Body of pancreas (tissue), 4 donors: ENCODE data around the gene ZBED1.

Experiments
- POLR2A ChIP-seq, 3 donors: fragments of 450-650 bp; IDR thresholded peaks; one replicate each; pipeline ENCODE4 v1.6.1; 2016; ENCODE audit warnings: antibody characterized with exemption in 3 of 3, mild to moderate bottlenecking in 2 of 3
- TF ChIP-seq, protein P1 (sequence below), 7 experiments: fragments of 450-650 bp in 4 of 7; fragments of 200-600 bp in 3 of 7; sonication (generic) in 3 of 7; IDR thresholded peaks; one replicate each; pipeline ENCODE4 v1.5.1; 2016 to 2019; ENCODE audit warnings: antibody characterized with exemption in 7 of 7

DNA sequence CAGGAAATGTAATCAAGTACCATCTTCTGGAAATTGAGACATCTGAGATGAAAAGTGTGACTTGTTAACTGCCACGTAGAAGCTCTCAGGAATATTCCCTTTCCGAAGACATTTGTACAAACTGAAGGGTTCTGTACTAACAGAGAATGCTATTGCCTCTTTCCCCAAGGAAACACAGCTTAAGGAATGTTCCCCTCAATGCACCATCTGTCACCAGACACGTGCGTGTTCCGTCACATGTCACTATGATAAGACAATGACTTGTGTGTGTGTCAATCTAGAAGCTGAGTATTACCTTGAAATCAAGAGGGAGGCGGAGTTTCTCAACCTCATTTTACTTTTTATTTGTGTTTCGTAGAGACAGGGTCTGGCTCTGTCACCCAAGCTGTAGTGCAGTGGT lies 58.1 kb downstream of the ZBED1 start:
- TF ChIP-seq, protein P1, sequence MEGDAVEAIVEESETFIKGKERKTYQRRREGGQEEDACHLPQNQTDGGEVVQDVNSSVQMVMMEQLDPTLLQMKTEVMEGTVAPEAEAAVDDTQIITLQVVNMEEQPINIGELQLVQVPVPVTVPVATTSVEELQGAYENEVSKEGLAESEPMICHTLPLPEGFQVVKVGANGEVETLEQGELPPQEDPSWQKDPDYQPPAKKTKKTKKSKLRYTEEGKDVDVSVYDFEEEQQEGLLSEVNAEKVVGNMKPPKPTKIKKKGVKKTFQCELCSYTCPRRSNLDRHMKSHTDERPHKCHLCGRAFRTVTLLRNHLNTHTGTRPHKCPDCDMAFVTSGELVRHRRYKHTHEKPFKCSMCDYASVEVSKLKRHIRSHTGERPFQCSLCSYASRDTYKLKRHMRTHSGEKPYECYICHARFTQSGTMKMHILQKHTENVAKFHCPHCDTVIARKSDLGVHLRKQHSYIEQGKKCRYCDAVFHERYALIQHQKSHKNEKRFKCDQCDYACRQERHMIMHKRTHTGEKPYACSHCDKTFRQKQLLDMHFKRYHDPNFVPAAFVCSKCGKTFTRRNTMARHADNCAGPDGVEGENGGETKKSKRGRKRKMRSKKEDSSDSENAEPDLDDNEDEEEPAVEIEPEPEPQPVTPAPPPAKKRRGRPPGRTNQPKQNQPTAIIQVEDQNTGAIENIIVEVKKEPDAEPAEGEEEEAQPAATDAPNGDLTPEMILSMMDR (IDR thresholded peaks at IDR 0.05): no peak
- TF ChIP-seq POLR2A (IDR thresholded peaks at IDR 0.05): no peak
